ENCODE data around the gene GAREM1.

Gene GAREM1

DNA sequence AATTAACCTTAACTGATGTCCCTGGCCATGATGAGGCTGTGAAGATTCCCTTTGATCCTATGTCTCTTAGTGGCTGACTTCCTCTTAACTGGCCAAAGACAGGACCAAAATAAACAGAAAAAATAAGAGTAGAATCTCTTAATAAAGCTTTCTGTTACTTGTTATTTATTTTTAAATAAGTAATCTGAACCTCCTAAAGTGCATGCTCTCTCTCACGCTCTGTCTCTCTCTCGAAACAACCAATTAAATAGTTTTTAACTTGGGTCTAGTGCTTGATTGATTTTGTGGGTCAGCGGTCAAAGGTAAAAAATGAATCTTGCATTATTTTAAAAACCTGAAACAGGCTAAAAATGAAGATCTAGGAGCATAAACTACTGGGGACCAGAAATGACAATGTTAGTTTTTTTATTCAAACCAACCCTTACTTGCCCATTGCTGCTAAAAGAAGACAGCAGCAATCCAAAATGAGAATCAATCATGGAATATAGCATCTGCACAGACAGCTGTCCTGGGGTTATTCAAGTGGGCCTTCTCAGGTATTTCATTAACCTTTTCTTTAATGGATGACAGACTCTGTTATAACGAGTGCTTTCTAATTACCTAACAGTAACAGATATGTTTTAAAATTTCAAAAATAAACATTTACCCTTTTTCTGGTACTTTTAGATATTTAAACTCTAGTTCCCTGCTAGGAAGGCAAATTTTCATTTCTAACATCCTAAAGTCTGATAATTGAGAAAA, 11.2 kb downstream of the GAREM1 start:
- DNase-seq (ENCODE audit: low read depth in 2 of 2): no peak

GRCh38 chr18:32455361-32455760, 15.3 kb downstream of the GAREM1 start:
- no peak for DNase-seq (ENCODE audit: low read depth in 2 of 2)

- no peak for DNase-seq (ENCODE audit: low read depth in 2 of 2)
Observed at GRCh38 chr18:32454593-32454992, 16.1 kb downstream of the GAREM1 start.

DNA sequence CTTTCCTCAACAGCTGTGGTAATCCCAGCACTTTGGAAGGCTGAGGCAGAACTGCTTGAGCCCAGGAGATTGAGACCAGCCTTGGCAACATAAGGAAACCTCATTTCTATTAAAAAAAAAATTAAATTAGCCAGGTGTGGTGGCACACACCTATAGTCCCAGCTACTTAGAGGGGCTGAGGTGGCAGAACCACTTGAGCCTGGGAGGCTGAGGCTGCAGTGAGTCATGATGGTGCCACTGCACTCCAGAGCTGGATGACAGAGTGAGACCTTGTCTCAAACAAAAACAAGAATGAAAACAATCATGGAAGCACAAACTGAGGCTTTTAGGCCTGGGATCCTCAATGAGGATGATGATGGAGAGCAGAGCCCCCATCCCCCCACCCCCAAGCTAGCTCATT, 19.8 kb downstream of the GAREM1 start:
- no peak for DNase-seq (ENCODE audit: low read depth in 2 of 2)

GRCh38 chr18:32450026-32450691, 20.5 kb downstream of the GAREM1 start:
- no peak for DNase-seq (ENCODE audit: low read depth in 2 of 2)

DNA sequence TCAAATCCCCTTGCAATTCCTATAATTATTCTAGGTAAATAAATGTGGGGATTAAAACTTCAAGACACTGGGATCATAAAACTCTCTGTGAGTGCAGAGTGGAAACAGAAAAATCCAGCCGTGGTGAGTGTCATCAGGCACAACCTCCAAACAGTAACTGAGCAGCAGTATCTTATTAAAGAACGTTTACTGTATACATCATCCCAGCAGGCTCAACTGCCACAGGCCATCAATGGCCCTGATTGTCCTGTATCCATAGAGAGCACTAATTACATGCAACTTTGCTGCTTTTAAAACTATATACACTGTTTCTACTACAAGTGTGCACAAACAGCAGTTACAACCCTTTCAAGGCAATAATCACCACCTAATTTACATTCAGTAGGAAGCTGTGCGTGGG, 23.9 kb downstream of the GAREM1 start:
- no peak for DNase-seq (ENCODE audit: low read depth in 2 of 2)

DNA sequence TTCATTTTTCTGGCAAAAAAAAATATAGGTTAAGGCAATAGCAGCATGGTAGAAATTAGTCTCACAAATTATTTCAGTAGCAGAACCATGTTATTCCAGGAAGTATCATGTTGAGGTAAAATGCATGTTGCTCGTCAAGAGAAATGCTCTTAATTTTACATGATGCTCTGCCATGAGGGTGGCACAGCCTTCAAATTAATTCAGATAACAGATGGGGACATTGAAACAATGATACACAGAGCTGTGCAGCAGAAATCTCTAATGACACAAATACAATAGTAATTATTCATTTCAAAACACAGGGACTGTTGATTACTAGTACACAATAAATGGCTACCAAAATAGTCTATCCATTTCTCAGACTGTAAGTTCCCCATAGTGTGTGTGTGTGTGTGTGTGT, 24.8 kb downstream of the GAREM1 start:
- no peak for DNase-seq (ENCODE audit: low read depth in 2 of 2)

DNA sequence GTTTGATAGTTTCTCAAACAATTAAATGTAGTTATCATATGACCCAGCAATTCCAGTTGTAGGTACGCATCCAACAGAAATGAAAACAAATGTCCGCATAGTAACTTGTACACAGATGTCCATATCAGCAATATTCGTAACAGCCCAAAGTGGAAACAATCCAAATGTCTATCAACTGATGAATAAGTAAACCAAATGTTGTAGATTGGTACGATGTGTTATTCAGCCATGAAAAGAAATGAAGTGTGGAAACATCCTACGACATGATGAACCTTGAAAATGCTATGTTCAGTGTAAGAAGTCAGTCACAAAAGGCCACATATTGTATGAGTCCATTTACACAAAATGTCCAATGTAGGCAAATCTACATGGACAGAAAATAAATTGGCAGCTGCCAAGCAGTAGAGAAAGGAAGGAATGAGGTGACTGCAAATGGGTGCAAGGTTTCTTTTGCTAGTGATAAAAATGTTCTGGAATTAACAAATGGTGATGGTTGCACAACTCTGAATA, 26.9 kb downstream of the GAREM1 start:
- DNase-seq (ENCODE audit: low read depth in 2 of 2): no peak

DNA sequence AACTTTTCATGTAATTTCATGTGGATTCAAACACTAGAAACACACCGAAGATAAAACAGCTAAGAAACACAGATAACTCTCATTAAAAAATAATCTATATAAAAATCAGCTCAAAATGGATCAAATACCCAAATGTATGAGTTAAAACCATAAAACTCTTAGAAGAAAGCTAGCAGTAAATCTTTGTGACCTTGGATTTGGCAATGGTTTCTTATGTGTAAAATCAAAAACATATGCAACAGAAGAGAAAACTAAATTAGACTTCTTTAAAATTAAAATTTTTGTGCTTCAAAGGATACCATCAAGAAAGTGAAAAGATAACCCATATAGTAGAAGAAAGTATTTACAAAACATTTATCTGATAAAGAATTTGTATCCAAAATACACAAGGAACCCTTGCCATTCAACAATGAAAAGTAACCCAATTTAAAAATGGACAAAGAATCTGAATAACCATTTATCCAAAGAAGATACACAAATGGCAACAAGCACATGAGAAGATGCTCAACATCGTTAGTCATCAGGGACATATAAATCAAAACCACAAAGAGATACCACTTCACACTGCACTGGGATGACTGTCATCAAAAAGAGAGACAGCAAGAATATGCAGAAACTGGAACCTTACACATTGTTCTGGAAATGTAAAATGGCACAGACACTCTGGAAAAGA, 27.5 kb downstream of the GAREM1 start:
- no peak for DNase-seq (ENCODE audit: low read depth in 2 of 2)

GRCh38 chr18:32442575-32442974, 28.1 kb downstream of the GAREM1 start:
- no peak for DNase-seq (ENCODE audit: low read depth in 2 of 2)

GRCh38 chr18:32441533-32441932, 29.1 kb downstream of the GAREM1 start:
- DNase-seq (ENCODE audit: low read depth in 2 of 2): no peak

GRCh38 chr18:32440518-32440917, 30.2 kb downstream of the GAREM1 start:
- DNase-seq (ENCODE audit: low read depth in 2 of 2): no peak

- no peak for DNase-seq (ENCODE audit: low read depth in 2 of 2)
Observed at GRCh38 chr18:32439802-32440201, 30.9 kb downstream of the GAREM1 start.

DNA sequence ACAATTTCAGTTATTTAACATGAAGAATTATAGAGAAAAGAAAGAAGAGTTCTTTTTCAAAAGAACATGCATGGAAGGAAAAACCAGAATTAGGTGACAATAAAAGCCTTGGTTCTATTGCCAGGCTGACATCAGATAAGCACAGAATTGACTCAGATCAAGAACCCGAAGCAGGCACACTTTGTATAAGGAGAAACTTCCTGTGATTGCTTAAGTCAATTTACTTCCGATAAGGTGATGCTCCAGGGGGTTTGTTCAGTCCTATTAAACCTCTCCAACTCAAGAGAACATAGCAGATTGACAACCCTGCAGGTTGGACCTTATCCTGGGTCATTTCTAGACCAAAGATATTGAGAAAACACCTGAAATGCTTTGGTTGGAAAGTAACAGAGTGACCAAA, 31.4 kb downstream of the GAREM1 start:
- DNase-seq (ENCODE audit: low read depth in 2 of 2): no peak

- DNase-seq (ENCODE audit: low read depth in 2 of 2): no peak
Observed at GRCh38 chr18:32438173-32438572, 32.5 kb downstream of the GAREM1 start.

GRCh38 chr18:32437100-32437834, 33.4 kb downstream of the GAREM1 start:
- no peak for DNase-seq (ENCODE audit: low read depth in 2 of 2)

GRCh38 chr18:32435631-32436500, 34.8 kb downstream of the GAREM1 start:
- DNase-seq (ENCODE audit: low read depth in 2 of 2): no peak

DNA sequence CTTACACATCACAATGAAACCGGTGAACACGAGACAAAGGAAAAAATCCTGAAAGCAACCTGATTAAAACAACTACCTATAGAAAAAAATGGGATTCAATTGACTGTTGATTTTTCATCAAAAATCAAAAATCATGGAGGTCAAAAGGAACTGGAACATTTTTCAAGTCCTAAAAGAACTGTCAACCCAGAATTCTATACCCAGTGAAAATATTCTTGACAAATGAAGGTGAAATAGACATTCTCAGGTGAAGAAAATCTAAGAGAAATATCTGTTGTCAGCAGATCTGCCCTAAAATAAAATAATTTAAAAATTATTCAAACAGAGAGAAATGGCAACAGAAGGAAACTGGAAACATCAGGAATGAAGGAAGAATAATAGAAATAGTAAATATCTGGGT, 38.9 kb downstream of the GAREM1 start:
- DNase-seq (ENCODE audit: low read depth in 2 of 2): no peak

GRCh38 chr18:32429402-32429801, 41.3 kb downstream of the GAREM1 start:
- no peak for DNase-seq (ENCODE audit: low read depth in 2 of 2)

GRCh38 chr18:32427084-32427900, 43.4 kb downstream of the GAREM1 start:
- no peak for DNase-seq (ENCODE audit: low read depth in 2 of 2)

Measured in stimulated activated CD8-positive, alpha-beta memory T cell treated with anti-CD3 and anti-CD28 coated beads, Interleukin-2, amount 100 ng/mL, for 48 hours (primary cell).